ENCODE results near the gene HDLBP. TPM values are rescaled to one million over a fixed set of nuclear protein-coding genes. Genes with fewer than 3 reads are reported as not detected.

Gene HDLBP
- total RNA-seq, 1 experiment from 2014 or later: 510 TPM

GRCh38 chr2:241213567-241213966, 101.9 kb downstream of the HDLBP start:
- CTCF ChIA-PET: no interaction called here
- TF ChIP-seq CTCF (conservative IDR thresholded peaks at IDR 0.05; ENCODE audit: low read depth, low read length): no peak
- no peak for TF ChIP-seq EZH2 (IDR thresholded peaks at IDR 0.05; ENCODE audit: borderline replicate concordance, low read depth, low read length, poor library complexity, severe bottlenecking)
- intact Hi-C loops (cut with micrococcal nuclease; ENCODE audit: unreplicated experiment): no loop called here
- no peak for DNase-seq (ENCODE audit: low spot score)
- no TSS peak for BruUV-seq (replicated peaks)
- Histone ChIP-seq H3K4me1 (ENCODE audit: insufficient read depth, low read length, poor library complexity, severe bottlenecking) (no peaks in the 10 kb centered on the region), H3K27me3 (replicated peaks; ENCODE audit: insufficient read depth, low read depth, low read length, poor library complexity) (no peaks in the 10 kb centered on the region), H3K36me3 (ENCODE audit: insufficient read depth, low read length, poor library complexity, severe bottlenecking) (no peaks in the 10 kb centered on the region), H3K9me3 (ENCODE audit: low read depth, low read length, poor library complexity, severe bottlenecking) (no peaks in the 10 kb centered on the region), H3K27ac (ENCODE audit: low read depth, low read length, poor library complexity, severe bottlenecking) (no peak overlapping the region), H3K4me3 (ENCODE audit: low read depth, low read length, poor library complexity, severe bottlenecking) (no peak overlapping the region)
- POLR2A ChIA-PET (ENCODE audit: low non-redundant PET): no interaction called here

GRCh38 chr2:241213041-241213440, 102.4 kb downstream of the HDLBP start:
- CTCF ChIA-PET: no interaction called here
- H3K4me1 ChIP-seq (ENCODE audit: insufficient read depth, low read length, poor library complexity, severe bottlenecking): no peaks in the 10 kb centered on the region
- TF ChIP-seq CTCF (conservative IDR thresholded peaks at IDR 0.05; ENCODE audit: low read depth, low read length) (no peak), EZH2 (IDR thresholded peaks at IDR 0.05; ENCODE audit: borderline replicate concordance, low read depth, low read length, poor library complexity, severe bottlenecking) (no peak)
- POLR2A ChIA-PET (ENCODE audit: low non-redundant PET): no interaction called here
- BruUV-seq (replicated peaks): no TSS peak
- intact Hi-C loops (cut with micrococcal nuclease; ENCODE audit: unreplicated experiment): no loop called here
- H3K27me3 ChIP-seq (replicated peaks; ENCODE audit: insufficient read depth, low read depth, low read length, poor library complexity): no peaks in the 10 kb centered on the region
- H3K27ac ChIP-seq (ENCODE audit: low read depth, low read length, poor library complexity, severe bottlenecking): no peak overlapping the region
- no peak for DNase-seq (ENCODE audit: low spot score)
- H3K9me3 ChIP-seq (ENCODE audit: low read depth, low read length, poor library complexity, severe bottlenecking): no peaks in the 10 kb centered on the region
- H3K36me3 ChIP-seq (ENCODE audit: insufficient read depth, low read length, poor library complexity, severe bottlenecking): no peaks in the 10 kb centered on the region
- H3K4me3 ChIP-seq (ENCODE audit: low read depth, low read length, poor library complexity, severe bottlenecking): no peak overlapping the region

GRCh38 chr2:241211276-241211675, 104.2 kb downstream of the HDLBP start:
- ChIA-PET POLR2A (ENCODE audit: low non-redundant PET) (no interaction called here), CTCF (no interaction called here)
- BruUV-seq (replicated peaks): no TSS peak
- Histone ChIP-seq H3K36me3 (ENCODE audit: insufficient read depth, low read length, poor library complexity, severe bottlenecking) (no peaks in the 10 kb centered on the region), H3K4me3 (ENCODE audit: low read depth, low read length, poor library complexity, severe bottlenecking) (no peak overlapping the region), H3K27ac (ENCODE audit: low read depth, low read length, poor library complexity, severe bottlenecking) (no peak overlapping the region), H3K27me3 (replicated peaks; ENCODE audit: insufficient read depth, low read depth, low read length, poor library complexity) (no peaks in the 10 kb centered on the region), H3K4me1 (ENCODE audit: insufficient read depth, low read length, poor library complexity, severe bottlenecking) (no peaks in the 10 kb centered on the region), H3K9me3 (ENCODE audit: low read depth, low read length, poor library complexity, severe bottlenecking) (no peaks in the 10 kb centered on the region)
- DNase-seq (ENCODE audit: low spot score): no peak
- intact Hi-C loops (cut with micrococcal nuclease; ENCODE audit: unreplicated experiment): no loop called here
- no peak for TF ChIP-seq EZH2 (IDR thresholded peaks at IDR 0.05; ENCODE audit: borderline replicate concordance, low read depth, low read length, poor library complexity, severe bottlenecking)
- no peak for TF ChIP-seq CTCF (conservative IDR thresholded peaks at IDR 0.05; ENCODE audit: low read depth, low read length)
